Activated naive CD4-positive, alpha-beta T cell treated with anti-CD3 and anti-CD28 coated beads, Interleukin-2, amount 50 U/mL, for 24 hours (primary cell): Measurements from ENCODE around the gene PRSS16.
"Not testable (repeated sequence)": the region's sequence is repeated elsewhere in the genome, so short reads cannot be mapped to it uniquely, and the experiment has no call there.

Experiments used
- H3K27ac Mint-ChIP-seq: one replicate; pipeline ENCODE4 v1.8.0; 2021; ENCODE audit warnings: mild to moderate bottlenecking, mixed read lengths
- H3K27me3 Mint-ChIP-seq: one replicate; pipeline ENCODE4 v1.8.0; 2021; ENCODE audit warnings: mixed read lengths
- H3K36me3 Mint-ChIP-seq: one replicate; pipeline ENCODE4 v1.8.0; 2021; ENCODE audit warnings: mixed read lengths
- H3K4me1 Mint-ChIP-seq: one replicate; pipeline ENCODE4 v1.8.0; 2021; ENCODE audit warnings: mixed read lengths
- H3K4me3 Mint-ChIP-seq: one replicate; pipeline ENCODE4 v1.8.0; 2021; ENCODE audit warnings: mild to moderate bottlenecking, mixed read lengths
- H3K9me3 Mint-ChIP-seq: one replicate; pipeline ENCODE4 v1.8.0; 2021; ENCODE audit warnings: mixed read lengths

Gene PRSS16, protein sequence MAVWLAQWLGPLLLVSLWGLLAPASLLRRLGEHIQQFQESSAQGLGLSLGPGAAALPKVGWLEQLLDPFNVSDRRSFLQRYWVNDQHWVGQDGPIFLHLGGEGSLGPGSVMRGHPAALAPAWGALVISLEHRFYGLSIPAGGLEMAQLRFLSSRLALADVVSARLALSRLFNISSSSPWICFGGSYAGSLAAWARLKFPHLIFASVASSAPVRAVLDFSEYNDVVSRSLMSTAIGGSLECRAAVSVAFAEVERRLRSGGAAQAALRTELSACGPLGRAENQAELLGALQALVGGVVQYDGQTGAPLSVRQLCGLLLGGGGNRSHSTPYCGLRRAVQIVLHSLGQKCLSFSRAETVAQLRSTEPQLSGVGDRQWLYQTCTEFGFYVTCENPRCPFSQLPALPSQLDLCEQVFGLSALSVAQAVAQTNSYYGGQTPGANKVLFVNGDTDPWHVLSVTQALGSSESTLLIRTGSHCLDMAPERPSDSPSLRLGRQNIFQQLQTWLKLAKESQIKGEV

DNA sequence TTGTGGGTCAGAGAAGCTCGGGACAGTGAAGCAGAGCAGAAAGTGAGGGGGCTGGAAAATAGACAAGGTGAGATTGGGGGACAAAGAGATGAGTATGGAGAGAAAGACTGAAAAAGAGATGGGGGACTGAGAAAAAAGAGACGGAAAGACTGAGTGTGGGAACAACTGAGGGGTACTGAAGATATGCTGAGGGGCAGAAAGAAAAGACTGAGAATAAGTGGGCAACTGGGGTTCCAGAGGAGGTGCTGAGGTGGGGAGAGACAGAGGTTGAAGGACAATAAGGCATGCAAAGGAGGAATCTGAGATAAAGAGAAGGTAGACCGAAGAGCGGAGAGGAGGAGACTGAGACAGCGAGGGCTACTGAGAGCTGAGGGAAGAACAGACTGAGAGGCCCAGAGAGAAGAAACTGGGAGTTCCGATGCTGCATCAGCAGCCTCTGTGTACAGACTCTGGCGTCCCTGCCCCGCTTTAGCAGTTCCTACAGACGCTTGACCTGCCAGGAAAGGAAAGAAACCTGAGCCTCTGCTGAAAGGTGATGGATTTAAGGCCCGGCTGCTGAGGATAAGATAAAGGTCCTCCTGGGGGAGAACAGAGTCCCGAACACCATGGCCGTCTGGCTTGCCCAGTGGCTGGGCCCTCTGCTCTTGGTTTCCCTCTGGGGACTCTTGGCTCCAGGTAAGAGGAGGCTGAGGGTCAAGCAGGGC is at the start of gene PRSS16:
Gene PRSS16, plus strand, starts transcription at position 569 of the 704 bp plus-strand sequence. Its CDS starts 37 bp downstream, at position 606.
- peaks cover 7% of the 10 kb centered on the region for H3K4me1 Mint-ChIP-seq
- H3K27ac Mint-ChIP-seq = no peak within 1 kb of the TSS
- no peak within 1 kb of the TSS for H3K4me3 Mint-ChIP-seq

DNA sequence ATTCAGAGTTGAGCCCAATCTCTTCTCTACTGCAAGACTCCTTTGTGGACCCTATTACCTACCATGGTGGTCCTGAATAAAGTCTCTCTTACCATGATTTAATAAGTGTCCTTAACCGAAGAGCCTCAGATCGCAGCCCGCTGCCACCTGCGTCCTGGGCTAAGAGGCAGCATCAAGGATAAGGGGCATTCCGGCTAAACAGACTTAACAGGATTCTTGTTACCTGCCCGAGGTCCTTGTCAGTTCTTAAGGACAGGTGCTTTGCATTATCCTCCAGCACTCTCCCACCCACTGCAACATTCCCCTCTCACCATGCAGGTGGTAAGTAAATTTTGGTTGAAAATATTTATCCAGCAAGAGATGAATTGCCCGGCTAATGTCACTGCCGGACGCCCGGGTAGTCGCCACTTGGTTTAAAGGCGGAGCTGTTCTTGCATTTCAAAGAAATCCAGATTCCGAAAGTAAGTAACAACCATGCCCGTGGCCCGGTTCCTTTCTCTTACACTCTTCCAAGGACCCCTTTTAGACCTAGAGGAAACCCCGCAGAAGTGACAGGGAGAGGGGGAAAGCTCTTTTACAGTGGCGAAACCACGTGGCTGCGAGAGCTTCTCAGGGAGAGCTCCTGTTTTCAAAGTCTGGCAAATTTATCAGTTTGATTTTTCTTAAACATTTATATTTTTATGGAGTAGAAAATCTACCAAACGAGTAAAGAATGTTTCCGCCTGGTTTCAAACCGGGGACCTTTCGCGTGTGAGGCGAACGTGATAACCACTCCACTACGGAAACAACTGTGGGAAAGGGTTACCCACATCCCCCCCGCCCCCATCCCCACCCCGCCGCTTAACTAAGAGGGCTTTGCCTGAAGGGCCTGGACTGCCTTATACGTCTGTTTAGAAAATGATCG is 41.9 kb upstream of the PRSS16 start:
- Mint-ChIP-seq H3K27me3 (peaks cover 36% of the 10 kb centered on the region), H3K4me1 (peaks cover 10% of the 10 kb centered on the region), H3K36me3 (peaks cover 3% of the 10 kb centered on the region), H3K27ac (peak overlapping the region; percentile 12), H3K9me3 (no peaks in the 10 kb centered on the region), H3K4me3 (peak overlapping the region; percentile 42)

More for the DNA sequence above, at the start of gene PRSS16:
- Mint-ChIP-seq H3K27me3 (peaks cover 35% of the 10 kb centered on the region), H3K9me3 (no peaks in the 10 kb centered on the region), H3K36me3 (peaks cover 2% of the 10 kb centered on the region)

DNA sequence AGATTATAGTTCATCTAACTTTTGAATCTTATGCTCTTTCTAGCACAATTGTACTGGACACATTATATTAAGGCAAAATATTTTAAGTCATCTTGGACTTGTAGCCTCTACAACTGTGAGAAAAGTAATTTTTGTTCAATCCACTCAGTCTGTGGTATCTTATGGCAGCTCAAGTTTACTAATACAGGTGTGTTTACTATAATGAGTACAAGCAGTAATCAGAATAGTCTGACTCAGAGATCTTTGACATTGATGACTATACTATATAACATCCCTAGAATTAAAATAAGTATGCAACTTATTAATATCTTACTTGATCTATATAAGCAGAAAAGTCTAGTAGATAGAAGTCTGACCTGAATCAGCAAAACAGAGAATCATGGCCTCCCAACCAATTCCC is 40.7 kb upstream of the PRSS16 start:
- no peaks in the 10 kb centered on the region for H3K9me3 Mint-ChIP-seq
- no peak overlapping the region for H3K4me3 Mint-ChIP-seq
- H3K27me3 Mint-ChIP-seq = peaks cover 42% of the 10 kb centered on the region
- peaks cover 3% of the 10 kb centered on the region for H3K36me3 Mint-ChIP-seq
- H3K4me1 Mint-ChIP-seq = peaks cover 10% of the 10 kb centered on the region
- H3K27ac Mint-ChIP-seq = no peak overlapping the region

DNA sequence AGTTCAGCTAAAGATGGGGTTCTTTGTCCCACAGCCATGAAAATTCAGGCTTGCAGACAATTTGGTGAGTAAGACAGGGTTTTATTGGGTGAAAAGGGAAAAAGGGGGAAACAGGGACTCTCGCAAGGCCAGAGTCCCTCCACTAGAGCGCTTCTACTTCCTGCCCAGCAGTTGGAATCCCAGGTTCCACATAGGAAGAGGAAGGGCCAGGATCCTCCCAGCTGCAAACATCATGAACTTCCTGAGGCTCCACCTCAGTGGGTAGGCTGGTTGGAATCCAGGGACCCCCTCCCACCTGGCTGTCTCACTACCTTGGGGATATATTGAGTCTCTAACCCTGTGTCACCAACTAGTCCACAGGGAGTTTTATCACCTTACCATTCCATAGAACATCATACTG is 39.5 kb upstream of the PRSS16 start:
- Mint-ChIP-seq H3K4me3 (no peak overlapping the region), H3K27ac (no peak overlapping the region), H3K27me3 (peaks cover 41% of the 10 kb centered on the region), H3K36me3 (peaks cover 3% of the 10 kb centered on the region), H3K9me3 (no peaks in the 10 kb centered on the region), H3K4me1 (peaks cover 10% of the 10 kb centered on the region)

DNA sequence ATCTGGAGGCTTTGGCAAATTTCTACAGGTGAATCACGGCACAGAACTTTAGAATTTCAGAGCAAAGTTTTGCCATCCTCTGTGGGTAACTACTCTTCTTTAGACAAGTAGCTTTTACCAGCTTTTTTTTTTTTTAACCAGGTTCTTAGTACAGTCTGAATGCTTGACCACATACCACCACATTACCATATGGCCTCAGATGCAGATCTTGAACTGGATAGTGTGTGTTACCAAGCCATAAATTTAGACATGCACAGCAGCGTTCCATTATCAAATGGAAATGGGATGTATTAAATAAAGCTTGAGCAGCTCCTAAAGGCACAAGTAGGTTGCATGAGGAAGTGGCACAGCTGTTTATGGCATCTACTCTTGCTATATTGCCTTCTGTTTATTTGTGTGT is 38.3 kb upstream of the PRSS16 start:
- peaks cover 10% of the 10 kb centered on the region for H3K4me1 Mint-ChIP-seq
- H3K27me3 Mint-ChIP-seq = peaks cover 43% of the 10 kb centered on the region
- no peak overlapping the region for H3K4me3 Mint-ChIP-seq
- no peaks in the 10 kb centered on the region for H3K9me3 Mint-ChIP-seq
- H3K27ac Mint-ChIP-seq = no peak overlapping the region
- H3K36me3 Mint-ChIP-seq = peaks cover 3% of the 10 kb centered on the region

DNA sequence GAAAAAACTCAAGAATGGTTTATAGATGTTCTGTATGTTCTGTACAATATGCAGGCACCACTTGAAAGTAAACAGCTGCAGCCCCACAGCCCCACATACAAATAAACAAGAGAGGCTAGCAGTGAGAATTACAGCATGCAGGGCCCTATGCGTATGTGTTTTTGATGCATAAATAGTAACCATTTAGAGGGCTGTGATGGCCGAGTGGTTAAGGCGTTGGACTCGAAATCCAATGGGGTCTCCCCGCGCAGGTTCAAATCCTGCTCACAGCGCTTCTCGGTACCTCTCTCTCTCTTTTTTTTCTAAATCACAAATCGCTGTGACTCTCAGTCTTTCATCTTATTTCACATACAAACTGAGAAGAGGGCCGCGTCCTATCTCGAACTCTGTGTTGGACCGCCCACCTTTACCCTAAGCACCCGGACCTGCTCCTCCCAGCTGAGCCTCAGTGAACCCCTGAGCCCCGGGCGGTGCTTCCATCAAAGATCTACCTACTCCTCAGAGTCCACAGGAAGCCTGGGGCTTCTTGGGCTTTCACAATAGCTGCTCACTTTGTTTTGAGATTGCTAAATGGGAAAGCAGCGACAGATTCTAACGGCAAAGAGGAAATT is 37.7 kb upstream of the PRSS16 start:
- Mint-ChIP-seq H3K9me3 (no peaks in the 10 kb centered on the region), H3K27ac (no peak overlapping the region), H3K4me1 (peaks cover 10% of the 10 kb centered on the region), H3K36me3 (peaks cover 3% of the 10 kb centered on the region), H3K4me3 (no peak overlapping the region), H3K27me3 (peaks cover 46% of the 10 kb centered on the region)

DNA sequence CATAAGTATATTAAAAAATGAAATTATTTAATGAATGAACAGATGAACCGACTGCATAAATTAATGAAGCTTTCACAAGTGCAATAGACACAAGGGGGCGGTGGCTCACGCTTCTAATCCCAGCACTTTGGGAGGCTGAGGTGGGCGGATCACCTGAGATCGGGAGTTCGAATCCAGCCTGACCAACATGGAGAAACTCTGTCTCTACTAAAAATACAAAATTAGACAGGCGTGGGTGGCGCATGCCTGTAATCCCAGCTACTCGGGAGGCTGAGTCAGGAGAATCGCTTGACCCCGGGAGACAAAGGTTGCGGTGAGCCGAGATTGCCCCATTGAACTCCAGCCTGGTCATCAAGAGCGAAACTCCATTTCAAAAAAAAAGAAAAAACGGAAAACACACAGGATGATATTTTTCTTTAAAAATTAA is 34.4 kb upstream of the PRSS16 start:
- H3K27ac Mint-ChIP-seq, H3K4me1 Mint-ChIP-seq, H3K4me3 Mint-ChIP-seq, H3K36me3 Mint-ChIP-seq, H3K9me3 Mint-ChIP-seq: not testable (repeated sequence)
- peaks cover 39% of the 10 kb centered on the region for H3K27me3 Mint-ChIP-seq

DNA sequence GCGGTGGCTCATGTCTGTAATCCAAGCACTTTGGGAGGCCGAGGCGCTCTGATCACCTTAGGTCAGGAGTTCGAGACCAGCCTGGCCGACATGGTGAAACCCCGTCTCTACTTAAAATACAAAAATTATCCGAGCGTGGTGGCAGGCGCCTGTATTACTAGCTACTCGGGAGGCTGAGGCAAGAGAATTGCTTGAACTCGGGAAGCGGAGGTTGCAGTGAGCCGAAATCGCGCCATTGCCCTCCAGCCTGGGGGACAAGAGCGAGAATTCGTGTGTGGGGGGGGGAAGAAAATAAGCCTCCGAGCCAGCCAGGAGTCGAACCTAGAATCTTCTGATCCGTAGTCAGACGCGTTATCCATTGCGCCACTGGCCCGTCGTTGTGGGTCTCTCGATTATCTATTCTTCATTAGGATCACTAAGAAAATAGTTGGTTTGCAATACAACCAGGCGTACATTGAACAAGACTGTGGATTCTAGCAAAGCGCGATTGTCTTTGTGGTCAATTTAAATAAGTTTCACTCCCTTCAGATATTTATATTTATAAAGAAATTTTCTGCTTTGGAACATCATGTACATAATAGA is 33.9 kb upstream of the PRSS16 start:
- Mint-ChIP-seq H3K27ac (no peak overlapping the region), H3K4me3 (no peak overlapping the region), H3K27me3 (peaks cover 42% of the 10 kb centered on the region), H3K4me1 (no peaks in the 10 kb centered on the region), H3K36me3 (no peaks in the 10 kb centered on the region), H3K9me3 (peaks cover 4% of the 10 kb centered on the region)

DNA sequence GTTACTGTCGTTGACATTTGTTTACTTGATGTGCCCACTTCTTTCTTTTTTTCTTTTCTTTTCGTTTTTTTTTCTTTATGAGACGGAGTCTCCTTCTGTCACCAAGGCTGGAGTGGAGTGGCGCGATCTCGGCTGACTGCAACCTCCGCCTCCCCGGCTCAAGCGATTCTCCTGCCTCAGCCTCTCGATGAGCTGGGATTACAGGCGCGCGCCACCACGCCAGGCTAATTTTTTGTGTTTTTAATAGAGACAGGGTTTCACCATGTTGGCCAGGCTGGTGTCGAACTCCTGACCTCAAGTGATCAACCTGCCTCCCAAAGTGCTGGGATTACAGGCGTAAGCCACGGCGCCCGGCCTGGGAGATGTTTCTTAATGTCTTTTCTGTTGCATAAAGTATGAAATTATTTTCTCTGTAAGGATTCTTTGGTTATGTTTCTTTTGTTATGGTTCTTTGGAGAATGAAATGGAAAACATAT is 33.3 kb upstream of the PRSS16 start:
- no peaks in the 10 kb centered on the region for H3K4me1 Mint-ChIP-seq
- peaks cover 38% of the 10 kb centered on the region for H3K27me3 Mint-ChIP-seq
- peaks cover 4% of the 10 kb centered on the region for H3K9me3 Mint-ChIP-seq
- H3K27ac Mint-ChIP-seq = peak overlapping the region; percentile 72
- H3K4me3 Mint-ChIP-seq = no peak overlapping the region
- H3K36me3 Mint-ChIP-seq = no peaks in the 10 kb centered on the region

DNA sequence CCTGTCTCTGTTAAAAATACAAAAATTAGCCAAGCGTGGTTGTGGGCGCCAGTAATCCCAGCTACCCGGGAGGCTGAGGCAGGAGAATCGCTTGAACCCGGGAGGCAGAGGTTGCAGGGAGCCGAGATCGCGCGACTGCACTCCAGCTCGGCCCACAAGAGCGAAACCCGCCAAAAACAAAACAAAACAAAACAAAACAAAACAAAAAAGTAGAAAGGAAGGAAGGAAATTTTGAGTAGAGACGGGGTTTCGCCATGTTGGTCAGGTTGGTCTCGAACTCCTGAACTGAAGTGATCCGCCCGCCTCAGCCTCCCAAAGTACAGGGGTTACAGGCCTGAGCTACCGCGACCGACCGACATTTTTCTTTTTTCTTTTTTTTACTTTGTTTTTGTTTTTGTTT is 30.6 kb upstream of the PRSS16 start:
- Mint-ChIP-seq H3K27me3 (peaks cover 37% of the 10 kb centered on the region), H3K27ac (no peak overlapping the region), H3K36me3 (no peaks in the 10 kb centered on the region), H3K9me3 (peaks cover 4% of the 10 kb centered on the region), H3K4me3 (no peak overlapping the region), H3K4me1 (no peaks in the 10 kb centered on the region)

DNA sequence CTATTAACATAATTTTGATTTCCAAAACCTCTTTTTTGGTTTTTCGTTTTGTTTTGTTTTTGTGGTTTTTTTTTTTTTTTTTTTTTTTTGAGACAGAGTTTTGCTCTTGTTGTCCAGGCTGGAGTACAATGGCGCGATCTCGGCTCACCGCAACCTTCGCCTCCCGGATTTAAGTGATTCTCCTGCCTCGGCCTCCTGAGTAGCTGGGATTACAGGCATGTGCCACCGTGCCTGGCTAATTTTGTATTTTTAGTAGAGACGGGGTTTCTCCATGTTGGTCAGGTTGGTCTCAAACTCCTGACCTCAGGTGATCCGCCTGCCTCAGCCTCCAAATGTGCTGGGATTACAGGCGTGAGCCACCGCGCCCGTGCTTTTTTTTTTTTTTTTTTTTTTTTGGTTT is 24.5 kb upstream of the PRSS16 start:
- H3K4me3 Mint-ChIP-seq, H3K27ac Mint-ChIP-seq, H3K36me3 Mint-ChIP-seq, H3K4me1 Mint-ChIP-seq, H3K9me3 Mint-ChIP-seq: not testable (repeated sequence)
- peaks cover 48% of the 10 kb centered on the region for H3K27me3 Mint-ChIP-seq

DNA sequence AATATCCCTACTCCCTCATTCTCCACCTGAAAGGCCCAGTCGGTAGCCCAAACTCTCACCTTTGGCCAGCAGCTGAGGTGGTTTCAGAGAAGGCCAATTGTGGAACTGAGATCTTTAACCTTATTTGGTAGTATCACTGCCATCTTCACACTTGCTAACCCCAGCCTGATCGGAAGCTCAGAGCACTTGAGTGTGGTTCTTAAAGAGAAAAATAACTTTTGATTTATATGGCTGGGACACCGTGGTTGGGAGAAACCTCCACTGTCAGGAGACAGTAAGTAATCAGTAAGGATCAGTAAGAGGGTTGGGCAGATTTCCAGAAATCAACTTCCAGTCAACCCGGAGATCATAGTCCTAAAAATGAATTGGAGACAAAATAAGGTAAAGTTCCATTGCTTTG is 22.8 kb upstream of the PRSS16 start:
- no peak overlapping the region for H3K27ac Mint-ChIP-seq
- peaks cover 55% of the 10 kb centered on the region for H3K27me3 Mint-ChIP-seq
- H3K36me3 Mint-ChIP-seq = no peaks in the 10 kb centered on the region
- no peak overlapping the region for H3K4me3 Mint-ChIP-seq
- H3K4me1 Mint-ChIP-seq = no peaks in the 10 kb centered on the region
- H3K9me3 Mint-ChIP-seq = no peaks in the 10 kb centered on the region

DNA sequence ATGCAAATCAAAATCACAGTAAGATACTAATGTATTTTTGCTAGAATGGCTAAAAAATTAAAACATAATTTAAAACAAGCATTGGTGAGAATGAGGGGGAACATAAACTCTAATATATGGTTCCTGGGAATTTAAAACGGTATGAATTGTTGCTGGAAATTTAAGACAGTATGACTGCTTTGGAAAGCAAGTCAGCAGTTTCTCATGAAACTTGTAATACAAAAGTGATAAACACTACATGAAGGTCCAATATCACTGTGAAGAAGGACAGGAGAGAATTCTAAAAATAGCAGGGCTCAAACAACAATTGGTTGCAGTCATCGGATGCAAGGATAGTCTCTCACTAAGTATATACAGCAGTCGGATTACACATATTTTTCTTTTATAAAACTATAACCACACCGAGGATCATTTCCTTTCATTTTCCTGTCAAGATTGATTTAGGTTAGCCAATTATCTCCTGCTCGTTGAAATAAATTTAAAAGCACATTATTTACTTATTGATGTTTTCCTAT is 18.5 kb upstream of the PRSS16 start:
- Mint-ChIP-seq H3K27ac (no peak overlapping the region), H3K4me3 (no peak overlapping the region), H3K36me3 (peaks cover 3% of the 10 kb centered on the region), H3K9me3 (no peaks in the 10 kb centered on the region), H3K4me1 (no peaks in the 10 kb centered on the region), H3K27me3 (peaks cover 61% of the 10 kb centered on the region)

DNA sequence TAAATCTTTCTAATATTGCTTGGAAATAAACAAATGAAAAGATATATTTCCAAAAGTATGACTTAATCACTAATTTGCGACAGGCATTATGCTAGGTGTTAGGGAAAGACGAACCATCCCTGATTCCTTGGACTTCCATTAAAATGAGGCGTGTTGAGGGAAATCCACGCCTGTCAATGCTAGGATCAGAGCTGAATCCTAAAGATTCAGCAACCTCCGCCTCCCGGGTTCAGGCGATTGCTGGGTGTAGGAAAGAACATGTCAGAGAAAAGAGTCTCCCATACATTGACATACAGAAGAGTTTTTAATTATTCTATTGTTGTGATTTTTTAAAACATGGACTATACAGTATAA is 16.8 kb upstream of the PRSS16 start:
- H3K9me3 Mint-ChIP-seq = no peaks in the 10 kb centered on the region
- H3K4me3 Mint-ChIP-seq = no peak overlapping the region
- H3K27me3 Mint-ChIP-seq = peaks cover 53% of the 10 kb centered on the region
- H3K27ac Mint-ChIP-seq = no peak overlapping the region
- H3K36me3 Mint-ChIP-seq = peaks cover 5% of the 10 kb centered on the region
- peaks cover 6% of the 10 kb centered on the region for H3K4me1 Mint-ChIP-seq
